OCI-LY1 (cell line): Measurements from ENCODE around the gene RPA1.

ENCODE experiments used
- H2AFZ ChIP-seq: fragments of 200-600 bp; sonication (generic), shearing (Covaris generic); 2 replicates; pipeline ENCODE4 v1.6.0; 2014; ENCODE audit warnings: antibody characterized with exemption, mild to moderate bottlenecking, low read length
- H3F3A ChIP-seq: fragments of 200-600 bp; sonication (generic), shearing (Covaris generic); 2 replicates; pipeline ENCODE4 v1.6.0; 2014; ENCODE audit warnings: mild to moderate bottlenecking, antibody characterized with exemption, low read length, moderate library complexity; ENCODE audit not compliant: insufficient read depth
- H3K27ac ChIP-seq: fragments of 200-600 bp; sonication (generic); 2 replicates; pipeline ENCODE4 v1.5.1; 2014; ENCODE audit warnings: low read length, mixed run types, mild to moderate bottlenecking, low read depth; ENCODE audit not compliant: poor library complexity, severe bottlenecking
- H3K27me3 ChIP-seq: fragments of 200-600 bp; sonication (generic); 2 replicates; pipeline ENCODE4 v1.6.0; 2014; ENCODE audit warnings: antibody characterized with exemption, mild to moderate bottlenecking, low read length, moderate library complexity; ENCODE audit not compliant: insufficient read depth
- H3K36me3 ChIP-seq: fragments of 200-600 bp; sonication (generic); 2 replicates; pipeline ENCODE4 v1.6.1; 2014; ENCODE audit warnings: mild to moderate bottlenecking, antibody characterized with exemption, low read length, moderate library complexity, mixed read lengths; ENCODE audit not compliant: insufficient read depth
- H3K4me1 ChIP-seq: fragments of 200-600 bp; sonication (generic); 2 replicates; pipeline ENCODE4 v1.5.1; 2014; ENCODE audit warnings: mild to moderate bottlenecking, low read length, moderate library complexity; ENCODE audit not compliant: insufficient read depth, severe bottlenecking
- H3K4me2 ChIP-seq: fragments of 200-600 bp; sonication (generic), shearing (Covaris generic); 2 replicates; pipeline ENCODE4 v1.6.1; 2014; ENCODE audit warnings: low read length
- H3K4me3 ChIP-seq: fragments of 200-600 bp; sonication (generic); 2 replicates; pipeline ENCODE4 v1.5.1; 2014; ENCODE audit warnings: low read length, low read depth, mild to moderate bottlenecking, mixed read lengths; ENCODE audit not compliant: poor library complexity, severe bottlenecking
- H3K79me2 ChIP-seq: fragments of 200-600 bp; shearing (Covaris generic); 2 replicates; pipeline ENCODE4 v1.6.1; 2016; ENCODE audit warnings: mixed run types, low read length, mixed read lengths; ENCODE audit not compliant: insufficient read depth
- H3K9ac ChIP-seq: fragments of 200-600 bp; sonication (generic), shearing (Covaris generic); 2 replicates; pipeline ENCODE4 v1.6.1; 2014; ENCODE audit warnings: mild to moderate bottlenecking, low read length, mixed read lengths
- H3K9me2 ChIP-seq: fragments of 200-600 bp; sonication (generic), shearing (Covaris generic); 2 replicates; pipeline ENCODE4 v1.6.1; 2014; ENCODE audit warnings: low read depth, mild to moderate bottlenecking, low read length, mixed read lengths
- H3K9me3 ChIP-seq: fragments of 200-600 bp; shearing (Covaris generic); 2 replicates; pipeline ENCODE4 v1.6.1; 2014; ENCODE audit warnings: low read length, mixed read lengths
- H4K20me1 ChIP-seq: fragments of 200-600 bp; sonication (generic), shearing (Covaris generic); 2 replicates; pipeline ENCODE4 v1.6.0; 2016; ENCODE audit warnings: mild to moderate bottlenecking, low read length; ENCODE audit not compliant: insufficient read depth
- EZH2 ChIP-seq: fragments of 200-600 bp; sonication (generic), shearing (Covaris generic); IDR thresholded peaks from 2 replicates; pipeline ENCODE4 v1.8.0; 2017; ENCODE audit warnings: borderline replicate concordance, mixed run types, mild to moderate bottlenecking, antibody characterized with exemption, low read length, moderate library complexity, mixed read lengths
- TF ChIP-seq, protein P1 (sequence below): fragments of 200-600 bp; sonication (generic), shearing (Covaris generic); IDR thresholded peaks from 2 replicates; pipeline ENCODE4 v1.5.1; 2017; ENCODE audit warnings: mild to moderate bottlenecking, antibody characterized with exemption, low read length, moderate library complexity, mixed read lengths

The RPA1 gene

DNA sequence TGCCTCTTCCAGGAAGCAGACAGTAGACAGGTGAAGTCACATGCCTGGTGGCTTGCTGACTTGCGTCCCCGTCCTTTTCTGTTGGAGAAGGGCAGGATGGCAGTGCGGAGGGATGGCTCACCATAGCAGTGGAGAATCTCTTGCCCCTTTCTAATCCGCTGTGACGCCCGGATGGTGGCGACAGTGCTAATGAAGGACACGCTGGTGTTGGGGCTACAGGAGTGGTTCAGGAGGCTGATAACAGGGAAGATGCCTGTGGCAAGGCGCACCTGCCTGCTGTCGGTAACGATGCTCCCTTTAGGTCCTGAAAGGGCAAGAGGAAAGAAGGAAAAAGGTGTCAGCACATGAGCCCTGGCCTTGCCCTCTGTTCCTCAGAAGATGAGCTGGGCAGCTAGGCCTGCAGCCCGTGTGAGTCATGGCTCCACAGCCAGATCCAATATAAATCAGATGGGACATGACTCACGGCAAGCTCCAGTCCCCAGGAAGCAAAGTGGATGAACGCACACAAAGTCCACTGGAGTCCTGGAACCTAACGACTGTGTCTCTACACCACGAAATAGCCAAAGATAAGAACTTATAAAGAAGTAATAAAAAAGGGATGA lies 42.4 kb upstream of the RPA1 start:
- no peaks in the 10 kb centered on the region for H3F3A ChIP-seq
- H3K79me2 ChIP-seq, result 0 out of 2 replicates have a peak, but pooled peaks cover 11% of the 10 kb centered on the region
- no peak overlapping the region for H3K4me3 ChIP-seq
- H3K36me3 ChIP-seq, result peaks cover 57% of the 10 kb centered on the region
- no peaks in the 10 kb centered on the region for H3K27me3 ChIP-seq
- H3K4me2 ChIP-seq, result no peak overlapping the region
- H3K27ac ChIP-seq, result no peak overlapping the region
- no peak for TF ChIP-seq EZH2
- TF ChIP-seq, protein P1, sequence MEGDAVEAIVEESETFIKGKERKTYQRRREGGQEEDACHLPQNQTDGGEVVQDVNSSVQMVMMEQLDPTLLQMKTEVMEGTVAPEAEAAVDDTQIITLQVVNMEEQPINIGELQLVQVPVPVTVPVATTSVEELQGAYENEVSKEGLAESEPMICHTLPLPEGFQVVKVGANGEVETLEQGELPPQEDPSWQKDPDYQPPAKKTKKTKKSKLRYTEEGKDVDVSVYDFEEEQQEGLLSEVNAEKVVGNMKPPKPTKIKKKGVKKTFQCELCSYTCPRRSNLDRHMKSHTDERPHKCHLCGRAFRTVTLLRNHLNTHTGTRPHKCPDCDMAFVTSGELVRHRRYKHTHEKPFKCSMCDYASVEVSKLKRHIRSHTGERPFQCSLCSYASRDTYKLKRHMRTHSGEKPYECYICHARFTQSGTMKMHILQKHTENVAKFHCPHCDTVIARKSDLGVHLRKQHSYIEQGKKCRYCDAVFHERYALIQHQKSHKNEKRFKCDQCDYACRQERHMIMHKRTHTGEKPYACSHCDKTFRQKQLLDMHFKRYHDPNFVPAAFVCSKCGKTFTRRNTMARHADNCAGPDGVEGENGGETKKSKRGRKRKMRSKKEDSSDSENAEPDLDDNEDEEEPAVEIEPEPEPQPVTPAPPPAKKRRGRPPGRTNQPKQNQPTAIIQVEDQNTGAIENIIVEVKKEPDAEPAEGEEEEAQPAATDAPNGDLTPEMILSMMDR, result no peak
- peaks cover 20% of the 10 kb centered on the region for H3K4me1 ChIP-seq
- no peaks in the 10 kb centered on the region for H4K20me1 ChIP-seq
- H3K9ac ChIP-seq, result no peak overlapping the region
- no peaks in the 10 kb centered on the region for H3K9me2 ChIP-seq
- H2AFZ ChIP-seq, result no peak overlapping the region
- H3K9me3 ChIP-seq, result no peaks in the 10 kb centered on the region

DNA sequence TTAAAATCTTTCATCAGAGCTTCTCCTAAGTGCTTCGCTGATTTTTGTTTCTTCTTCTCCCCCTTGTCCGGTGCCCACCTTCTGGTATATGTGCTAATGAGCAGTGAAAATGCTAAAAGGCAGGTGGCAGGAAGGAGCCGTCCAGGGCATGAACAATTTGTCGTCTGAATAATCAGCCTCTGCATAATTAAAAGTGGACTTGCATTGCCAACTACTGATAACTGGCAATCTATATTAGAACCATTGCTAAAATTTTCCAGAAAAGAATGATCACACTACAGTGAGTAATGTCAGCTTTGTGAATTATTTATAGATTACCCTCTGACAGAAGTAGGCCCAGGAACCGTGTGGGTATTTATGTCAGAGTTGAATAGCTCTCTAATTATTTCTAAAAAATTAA lies 39.9 kb upstream of the RPA1 start:
- H3K9ac ChIP-seq, result no peak overlapping the region
- H3K4me3 ChIP-seq, result no peak overlapping the region
- H3K4me1 ChIP-seq, result no peaks in the 10 kb centered on the region
- no peaks in the 10 kb centered on the region for H4K20me1 ChIP-seq
- TF ChIP-seq EZH2, result no peak
- TF ChIP-seq, protein P1, result no peak; the same call in 1 of the 2 replicates
- H3K9me3 ChIP-seq, result no peaks in the 10 kb centered on the region
- peaks cover 49% of the 10 kb centered on the region for H3K36me3 ChIP-seq
- no peak overlapping the region for H3K4me2 ChIP-seq
- H3F3A ChIP-seq, result no peaks in the 10 kb centered on the region
- H2AFZ ChIP-seq, result no peak overlapping the region
- no peaks in the 10 kb centered on the region for H3K27me3 ChIP-seq
- peaks cover 23% of the 10 kb centered on the region; the same call in 1 of the 2 replicates for H3K79me2 ChIP-seq
- H3K27ac ChIP-seq, result no peak overlapping the region
- H3K9me2 ChIP-seq, result no peaks in the 10 kb centered on the region

DNA sequence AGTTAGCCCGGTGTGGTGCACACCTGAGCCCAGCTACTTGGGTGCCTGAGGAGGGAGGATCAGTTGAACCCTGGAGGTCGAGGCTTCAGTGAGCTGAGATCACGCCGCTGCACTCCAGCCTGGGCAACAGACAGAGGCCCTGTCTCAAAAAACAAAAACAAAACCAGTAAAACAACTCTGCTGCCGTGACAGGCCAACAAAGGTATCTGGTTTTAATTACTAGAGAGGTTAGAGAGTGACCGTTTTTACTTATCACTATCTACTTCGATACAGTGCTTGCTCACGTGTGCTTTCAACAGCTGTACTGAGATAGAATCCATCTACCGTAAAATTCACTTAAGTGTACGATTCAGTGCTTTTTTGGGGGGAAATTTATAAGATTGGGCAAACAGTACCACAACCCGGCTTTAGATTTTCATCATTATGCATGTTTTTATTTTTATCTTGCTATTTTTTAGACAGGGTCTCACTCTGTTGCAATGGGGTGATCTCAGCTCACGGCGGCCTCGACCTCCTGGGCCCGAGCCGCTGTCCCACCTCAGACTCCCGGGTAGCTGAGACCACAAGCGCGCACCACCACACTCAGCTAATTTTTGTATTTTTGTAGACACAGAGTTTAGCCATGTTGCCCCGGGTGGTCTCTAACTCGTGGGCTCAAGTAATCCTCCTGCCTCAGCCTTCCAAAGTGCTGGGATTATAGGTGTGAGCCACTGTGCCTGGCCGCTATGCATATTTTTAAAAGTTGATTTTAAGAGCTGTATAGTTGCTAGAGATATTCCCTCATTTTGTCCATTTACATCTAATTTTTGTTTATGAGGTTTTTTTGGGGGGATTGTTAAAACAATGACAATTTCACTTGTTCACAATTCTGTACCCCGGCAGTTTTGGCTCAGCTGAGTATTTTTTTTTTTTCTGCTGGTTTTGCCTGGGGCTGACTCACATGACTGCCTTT lies 37.0 kb upstream of the RPA1 start:
- Histone ChIP-seq H3K27me3 (no peaks in the 10 kb centered on the region), H3K4me1 (no peaks in the 10 kb centered on the region), H3K79me2 (peaks cover 23% of the 10 kb centered on the region; the same call in 1 of the 2 replicates), H3K36me3 (peaks cover 42% of the 10 kb centered on the region), H3K9ac (no peak overlapping the region), H2AFZ (no peak overlapping the region), H3K9me3 (no peaks in the 10 kb centered on the region), H3K4me2 (no peak overlapping the region), H3K4me3 (no peak overlapping the region), H3K27ac (no peak overlapping the region), H3F3A (no peaks in the 10 kb centered on the region), H4K20me1 (no peaks in the 10 kb centered on the region), H3K9me2 (no peaks in the 10 kb centered on the region)
- no peak for TF ChIP-seq EZH2
